BE2C (cell line): Measurements from ENCODE around the gene LMX1A.

Experiments used
- DNase-seq: peaks from one replicate; pipeline ENCODE4 v3.0.0-alpha.2; 2020
- H3K27me3 ChIP-seq: fragments of 250-450 bp; sonication (Bioruptor Pico); 2 replicates; pipeline ENCODE4 v1.5.1; 2020; ENCODE audit warnings: mild to moderate bottlenecking
- H3K36me3 ChIP-seq: fragments of 250-450 bp; sonication (Bioruptor Pico); 2 replicates; pipeline ENCODE4 v1.5.1; 2020; ENCODE audit warnings: mild to moderate bottlenecking
- H3K4me1 ChIP-seq: fragments of 250-450 bp; sonication (Bioruptor Pico); 2 replicates; pipeline ENCODE4 v1.5.1; 2020
- H3K4me3 ChIP-seq: 2 replicates; pipeline ENCODE4 v1.5.1; 2011; ENCODE audit warnings: low read depth, low read length
- H3K9me3 ChIP-seq: fragments of 250-450 bp; sonication (Bioruptor Pico); 2 replicates; pipeline ENCODE4 v1.5.1; 2020
- CTCF ChIP-seq: IDR thresholded peaks from 2 replicates; pipeline ENCODE4 v1.5.1; 2012; ENCODE audit warnings: mild to moderate bottlenecking, low read depth, low read length

The LMX1A gene

GRCh38 chr1:165342587-165342986 is 13.9 kb downstream of the LMX1A start:
- no peak for TF ChIP-seq CTCF
- Histone ChIP-seq H3K36me3 (no peaks in the 10 kb centered on the region), H3K27me3 (peaks cover 18% of the 10 kb centered on the region), H3K9me3 (no peaks in the 10 kb centered on the region), H3K4me3 (no peak overlapping the region), H3K4me1 (no peaks in the 10 kb centered on the region)
- DNase-seq, result no peak

DNA sequence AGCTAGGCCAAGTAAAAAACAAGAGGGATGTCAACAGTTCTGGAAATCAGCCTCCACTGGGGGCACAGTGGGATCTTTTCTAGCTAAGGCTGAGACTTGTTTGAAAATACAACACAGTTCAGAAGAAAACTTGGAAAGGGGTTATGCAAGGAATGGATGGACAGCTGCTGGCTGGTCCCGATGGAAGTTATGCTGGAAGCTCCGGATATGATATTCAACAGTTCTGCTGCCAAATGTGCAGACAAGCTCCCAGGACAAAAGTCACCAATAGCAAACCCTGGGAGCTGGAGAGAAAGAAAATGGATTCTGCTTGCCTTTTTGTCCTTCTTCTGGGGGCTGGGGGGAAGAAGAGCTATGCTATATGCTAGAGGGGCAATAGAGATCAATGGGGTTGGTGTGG is 14.3 kb downstream of the LMX1A start:
- no peaks in the 10 kb centered on the region for H3K4me1 ChIP-seq
- no peak for DNase-seq
- H3K36me3 ChIP-seq, result no peaks in the 10 kb centered on the region
- H3K9me3 ChIP-seq, result no peaks in the 10 kb centered on the region
- H3K4me3 ChIP-seq, result no peak overlapping the region
- TF ChIP-seq CTCF, result no peak
- H3K27me3 ChIP-seq, result peaks cover 14% of the 10 kb centered on the region

- DNase-seq, result no peak
- Histone ChIP-seq H3K9me3 (no peaks in the 10 kb centered on the region), H3K4me1 (no peaks in the 10 kb centered on the region), H3K4me3 (no peak overlapping the region), H3K36me3 (no peaks in the 10 kb centered on the region), H3K27me3 (peaks cover 2% of the 10 kb centered on the region; the same call in 1 of the 2 replicates)
- no peak for TF ChIP-seq CTCF
Observed at GRCh38 chr1:165339164-165339563, 17.4 kb downstream of the LMX1A start.

- DNase-seq, result no peak
- no peak for TF ChIP-seq CTCF
Observed at GRCh38 chr1:165330483-165330882, 26.0 kb downstream of the LMX1A start.

DNA sequence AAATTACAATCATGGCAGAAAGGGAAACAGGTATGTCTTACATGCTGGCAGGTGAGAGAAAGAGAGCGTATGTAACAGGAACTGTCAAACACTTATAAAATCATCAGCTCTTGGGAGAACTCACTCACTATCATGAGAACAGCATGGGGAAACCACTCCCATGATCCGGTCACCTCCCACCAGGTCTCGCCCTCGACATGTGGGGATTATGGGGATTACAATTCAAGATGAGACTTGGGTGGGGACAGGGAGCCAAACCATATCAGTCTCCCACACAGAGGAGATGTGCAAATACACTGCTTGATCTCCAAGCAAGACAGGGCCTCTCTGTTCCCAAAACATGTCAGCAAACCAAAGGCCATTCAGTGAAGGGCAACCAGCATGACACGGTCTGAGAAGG is 27.4 kb downstream of the LMX1A start:
- no peak for DNase-seq
- no peaks in the 10 kb centered on the region for H3K9me3 ChIP-seq
- no peak overlapping the region for H3K4me3 ChIP-seq
- no peaks in the 10 kb centered on the region for H3K4me1 ChIP-seq
- no peak for TF ChIP-seq CTCF
- H3K27me3 ChIP-seq, result peaks cover 4% of the 10 kb centered on the region; the same call in 1 of the 2 replicates
- H3K36me3 ChIP-seq, result no peaks in the 10 kb centered on the region

More at GRCh38 chr1:165330483-165330882, 26.0 kb downstream of the LMX1A start:
- H3K9me3 ChIP-seq, result no peaks in the 10 kb centered on the region
- H3K36me3 ChIP-seq, result no peaks in the 10 kb centered on the region
- H3K27me3 ChIP-seq, result peaks cover 4% of the 10 kb centered on the region; the same call in 1 of the 2 replicates
- no peak overlapping the region for H3K4me3 ChIP-seq
- no peaks in the 10 kb centered on the region for H3K4me1 ChIP-seq

- H3K4me3 ChIP-seq, result no peak overlapping the region
- no peaks in the 10 kb centered on the region for H3K4me1 ChIP-seq
- DNase-seq, result no peak
- no peaks in the 10 kb centered on the region for H3K9me3 ChIP-seq
- no peaks in the 10 kb centered on the region for H3K36me3 ChIP-seq
- TF ChIP-seq CTCF, result no peak
- H3K27me3 ChIP-seq, result peaks cover 4% of the 10 kb centered on the region; the same call in 1 of the 2 replicates
Observed at GRCh38 chr1:165328136-165328535, 28.4 kb downstream of the LMX1A start.
